ENCODE data around the gene COX5A. TPM values are rescaled to one million over a fixed set of nuclear protein-coding genes. Genes with fewer than 3 reads are reported as not detected.

COX5A gene
- polyA plus RNA-seq, 1 donor from 2014 or later = 155 TPM

DNA sequence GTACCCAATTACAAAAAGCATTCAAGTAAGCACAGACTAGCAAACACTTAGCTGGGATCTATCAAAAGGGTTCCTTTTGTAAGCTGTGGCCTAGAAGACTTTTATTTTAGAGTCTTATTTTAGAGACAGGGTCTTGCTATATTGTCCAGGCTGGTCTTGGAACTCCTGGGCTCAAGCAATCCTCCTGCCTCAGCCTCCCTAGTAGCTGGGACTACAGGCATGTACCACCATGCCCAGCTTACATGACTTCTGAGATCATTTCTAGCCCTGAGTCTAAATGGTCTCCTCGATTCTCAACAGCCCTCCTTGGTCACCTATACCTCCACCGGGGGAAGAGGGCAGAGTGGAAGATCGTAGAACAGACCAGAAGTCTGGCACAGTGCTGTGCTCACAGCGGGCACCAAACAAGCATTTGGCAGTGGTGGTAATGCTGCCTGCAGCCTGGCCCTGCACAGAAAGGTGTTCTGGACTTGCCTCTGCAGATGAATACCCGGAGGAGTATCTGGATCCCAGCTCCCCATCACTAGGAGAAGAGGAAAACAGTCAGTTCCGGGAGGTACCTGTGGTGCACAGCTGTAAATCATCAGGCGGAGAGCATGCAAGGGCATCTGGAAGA lies 33.6 kb downstream of the COX5A start:
- Histone ChIP-seq H3K9ac (ENCODE audit: low read length) (no peak overlapping the region), H3K27me3 (ENCODE audit: insufficient read depth, low read depth, low read length) (no peaks in the 10 kb centered on the region), H2AFZ (ENCODE audit: low read depth, low read length) (no peak overlapping the region), H3K4me2 (ENCODE audit: low read length) (peak overlapping the region; percentile 83), H3K9me2 (ENCODE audit: insufficient read depth, low read length) (no peaks in the 10 kb centered on the region), H3K4me3 (ENCODE audit: low read length) (peak overlapping the region; percentile 96), H3F3A (ENCODE audit: insufficient read depth, low read length, poor library complexity, severe bottlenecking) (peaks cover 7% of the 10 kb centered on the region), H3K36me3 (ENCODE audit: insufficient read depth, low read length) (peaks cover 9% of the 10 kb centered on the region), H3K9me3 (ENCODE audit: low read length) (no peaks in the 10 kb centered on the region), H3K27ac (ENCODE audit: low read length) (peak overlapping the region; percentile 90), H3K79me2 (replicated peaks; ENCODE audit: insufficient read depth, low read length) (peaks cover 22% of the 10 kb centered on the region), H4K20me1 (ENCODE audit: insufficient read depth) (no peaks in the 10 kb centered on the region)
- TF ChIP-seq POLR2AphosphoS5 (IDR thresholded peaks at IDR 0.05) = no peak
- TF ChIP-seq EP300 (conservative IDR thresholded peaks at IDR 0.05; ENCODE audit: poor library complexity, severe bottlenecking) = no peak
- TF ChIP-seq MXI1 (conservative IDR thresholded peaks at IDR 0.05; ENCODE audit: poor library complexity, severe bottlenecking) = no peak
- TF ChIP-seq TAF1 (IDR thresholded peaks at IDR 0.05; ENCODE audit: low read depth) = no peak
- TF ChIP-seq RAD21 (conservative IDR thresholded peaks at IDR 0.05) = no peak

- no peaks in the 10 kb centered on the region for H3K27me3 ChIP-seq (ENCODE audit: insufficient read depth, low read depth, low read length)
- no peaks in the 10 kb centered on the region for H3K9me2 ChIP-seq (ENCODE audit: insufficient read depth, low read length)
- H2AFZ ChIP-seq (ENCODE audit: low read depth, low read length) = no peak overlapping the region
- no peak overlapping the region for H3K4me3 ChIP-seq (ENCODE audit: low read length)
- H3K4me2 ChIP-seq (ENCODE audit: low read length) = no peak overlapping the region
- no peaks in the 10 kb centered on the region for H3K9me3 ChIP-seq (ENCODE audit: low read length)
- H3K9ac ChIP-seq (ENCODE audit: low read length) = no peak overlapping the region
- H4K20me1 ChIP-seq (ENCODE audit: insufficient read depth) = no peaks in the 10 kb centered on the region
- H3F3A ChIP-seq (ENCODE audit: insufficient read depth, low read length, poor library complexity, severe bottlenecking) = peaks cover 7% of the 10 kb centered on the region
- H3K36me3 ChIP-seq (ENCODE audit: insufficient read depth, low read length) = peaks cover 9% of the 10 kb centered on the region
- TF ChIP-seq EZH2 (IDR thresholded peaks at IDR 0.05; ENCODE audit: borderline replicate concordance, insufficient read depth, low read length, poor library complexity, severe bottlenecking) (no peak), POLR2AphosphoS5 (IDR thresholded peaks at IDR 0.05) (no peak)
- TF ChIP-seq, protein P1, sequence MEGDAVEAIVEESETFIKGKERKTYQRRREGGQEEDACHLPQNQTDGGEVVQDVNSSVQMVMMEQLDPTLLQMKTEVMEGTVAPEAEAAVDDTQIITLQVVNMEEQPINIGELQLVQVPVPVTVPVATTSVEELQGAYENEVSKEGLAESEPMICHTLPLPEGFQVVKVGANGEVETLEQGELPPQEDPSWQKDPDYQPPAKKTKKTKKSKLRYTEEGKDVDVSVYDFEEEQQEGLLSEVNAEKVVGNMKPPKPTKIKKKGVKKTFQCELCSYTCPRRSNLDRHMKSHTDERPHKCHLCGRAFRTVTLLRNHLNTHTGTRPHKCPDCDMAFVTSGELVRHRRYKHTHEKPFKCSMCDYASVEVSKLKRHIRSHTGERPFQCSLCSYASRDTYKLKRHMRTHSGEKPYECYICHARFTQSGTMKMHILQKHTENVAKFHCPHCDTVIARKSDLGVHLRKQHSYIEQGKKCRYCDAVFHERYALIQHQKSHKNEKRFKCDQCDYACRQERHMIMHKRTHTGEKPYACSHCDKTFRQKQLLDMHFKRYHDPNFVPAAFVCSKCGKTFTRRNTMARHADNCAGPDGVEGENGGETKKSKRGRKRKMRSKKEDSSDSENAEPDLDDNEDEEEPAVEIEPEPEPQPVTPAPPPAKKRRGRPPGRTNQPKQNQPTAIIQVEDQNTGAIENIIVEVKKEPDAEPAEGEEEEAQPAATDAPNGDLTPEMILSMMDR (IDR thresholded peaks at IDR 0.05; ENCODE audit: poor library complexity, severe bottlenecking) = no peak
- H3K79me2 ChIP-seq (replicated peaks; ENCODE audit: insufficient read depth, low read length) = peaks cover 22% of the 10 kb centered on the region
- no peak overlapping the region for H3K27ac ChIP-seq (ENCODE audit: low read length)
Measured at GRCh38 chr15:74903676-74904075, 34.2 kb downstream of the COX5A start.

GRCh38 chr15:74902295-74903075 lies 35.4 kb downstream of the COX5A start:
- peaks cover 9% of the 10 kb centered on the region for H3K36me3 ChIP-seq (ENCODE audit: insufficient read depth, low read length)

More at GRCh38 chr15:74902295-74903075, 35.4 kb downstream of the COX5A start:
- Histone ChIP-seq H3K79me2 (replicated peaks; ENCODE audit: insufficient read depth, low read length) (peaks cover 18% of the 10 kb centered on the region), H3K27me3 (ENCODE audit: insufficient read depth, low read depth, low read length) (no peaks in the 10 kb centered on the region), H2AFZ (ENCODE audit: low read depth, low read length) (no peak overlapping the region), H3F3A (ENCODE audit: insufficient read depth, low read length, poor library complexity, severe bottlenecking) (peaks cover 7% of the 10 kb centered on the region), H3K9ac (ENCODE audit: low read length) (no peak overlapping the region), H4K20me1 (ENCODE audit: insufficient read depth) (no peaks in the 10 kb centered on the region), H3K9me3 (ENCODE audit: low read length) (no peaks in the 10 kb centered on the region), H3K4me3 (ENCODE audit: low read length) (no peak overlapping the region), H3K9me2 (ENCODE audit: insufficient read depth, low read length) (no peaks in the 10 kb centered on the region), H3K4me2 (ENCODE audit: low read length) (no peak overlapping the region), H3K27ac (ENCODE audit: low read length) (no peak overlapping the region)
- TF ChIP-seq, protein P1 (IDR thresholded peaks at IDR 0.05; ENCODE audit: poor library complexity, severe bottlenecking) = no peak
- TF ChIP-seq, protein P2, sequence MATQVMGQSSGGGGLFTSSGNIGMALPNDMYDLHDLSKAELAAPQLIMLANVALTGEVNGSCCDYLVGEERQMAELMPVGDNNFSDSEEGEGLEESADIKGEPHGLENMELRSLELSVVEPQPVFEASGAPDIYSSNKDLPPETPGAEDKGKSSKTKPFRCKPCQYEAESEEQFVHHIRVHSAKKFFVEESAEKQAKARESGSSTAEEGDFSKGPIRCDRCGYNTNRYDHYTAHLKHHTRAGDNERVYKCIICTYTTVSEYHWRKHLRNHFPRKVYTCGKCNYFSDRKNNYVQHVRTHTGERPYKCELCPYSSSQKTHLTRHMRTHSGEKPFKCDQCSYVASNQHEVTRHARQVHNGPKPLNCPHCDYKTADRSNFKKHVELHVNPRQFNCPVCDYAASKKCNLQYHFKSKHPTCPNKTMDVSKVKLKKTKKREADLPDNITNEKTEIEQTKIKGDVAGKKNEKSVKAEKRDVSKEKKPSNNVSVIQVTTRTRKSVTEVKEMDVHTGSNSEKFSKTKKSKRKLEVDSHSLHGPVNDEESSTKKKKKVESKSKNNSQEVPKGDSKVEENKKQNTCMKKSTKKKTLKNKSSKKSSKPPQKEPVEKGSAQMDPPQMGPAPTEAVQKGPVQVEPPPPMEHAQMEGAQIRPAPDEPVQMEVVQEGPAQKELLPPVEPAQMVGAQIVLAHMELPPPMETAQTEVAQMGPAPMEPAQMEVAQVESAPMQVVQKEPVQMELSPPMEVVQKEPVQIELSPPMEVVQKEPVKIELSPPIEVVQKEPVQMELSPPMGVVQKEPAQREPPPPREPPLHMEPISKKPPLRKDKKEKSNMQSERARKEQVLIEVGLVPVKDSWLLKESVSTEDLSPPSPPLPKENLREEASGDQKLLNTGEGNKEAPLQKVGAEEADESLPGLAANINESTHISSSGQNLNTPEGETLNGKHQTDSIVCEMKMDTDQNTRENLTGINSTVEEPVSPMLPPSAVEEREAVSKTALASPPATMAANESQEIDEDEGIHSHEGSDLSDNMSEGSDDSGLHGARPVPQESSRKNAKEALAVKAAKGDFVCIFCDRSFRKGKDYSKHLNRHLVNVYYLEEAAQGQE (IDR thresholded peaks at IDR 0.05; ENCODE audit: borderline replicate concordance) = no peak
- TF ChIP-seq MXI1 (conservative IDR thresholded peaks at IDR 0.05; ENCODE audit: poor library complexity, severe bottlenecking) (no peak), SMC3 (conservative IDR thresholded peaks at IDR 0.05; ENCODE audit: poor library complexity) (no peak), RAD21 (conservative IDR thresholded peaks at IDR 0.05) (no peak), EZH2 (IDR thresholded peaks at IDR 0.05; ENCODE audit: borderline replicate concordance, insufficient read depth, low read length, poor library complexity, severe bottlenecking) (no peak), TAF1 (IDR thresholded peaks at IDR 0.05; ENCODE audit: low read depth) (no peak), EP300 (conservative IDR thresholded peaks at IDR 0.05; ENCODE audit: poor library complexity, severe bottlenecking) (no peak), POLR2AphosphoS5 (IDR thresholded peaks at IDR 0.05) (no peak)

Data from neural cell (in vitro differentiated cells).